Measurements from ENCODE around the gene LPAR1.

LPAR1 gene

DNA sequence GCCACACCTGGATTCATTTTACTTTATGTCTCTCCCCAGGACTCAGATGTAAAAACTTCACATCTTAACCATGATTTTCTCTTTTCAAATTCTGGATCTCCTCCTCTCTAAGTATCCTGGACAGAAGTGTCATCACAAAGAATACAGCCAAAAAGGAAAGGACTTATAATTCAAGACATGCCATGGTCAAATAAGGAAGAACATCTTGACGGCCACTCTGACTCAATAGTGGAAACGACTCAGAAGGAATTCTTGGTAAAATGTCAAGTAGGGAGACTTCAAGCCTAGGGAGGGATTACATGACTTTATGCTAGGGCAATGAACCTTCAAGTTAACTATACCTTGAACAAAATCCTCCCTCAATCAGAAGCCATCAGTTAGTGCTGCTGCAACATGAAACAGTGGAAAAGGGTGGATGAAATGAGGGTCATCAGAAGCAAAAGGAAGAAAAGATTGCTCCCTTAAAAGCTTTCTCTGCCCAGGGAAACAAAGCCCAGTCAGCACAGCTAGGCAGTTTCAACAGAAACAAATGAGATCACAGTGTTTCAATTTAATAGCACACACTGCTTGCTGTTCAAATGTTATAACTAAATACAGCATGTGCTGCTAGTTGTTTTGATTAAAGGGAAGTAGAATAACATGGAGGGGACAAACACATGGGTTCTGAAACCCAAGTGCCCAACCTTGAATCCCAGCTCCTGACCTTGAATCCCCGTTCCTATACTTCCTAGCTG lies 101.4 kb downstream of the LPAR1 start:
- no peak overlapping the region for H3K4me3 Mint-ChIP-seq
- ATAC-seq (replicated peaks; ENCODE audit: extremely low read depth, poor library complexity, severe bottlenecking) = no peak
- H3K27me3 Mint-ChIP-seq = no peaks in the 10 kb centered on the region
- H3K27ac Mint-ChIP-seq (ENCODE audit: low read depth) = no peak overlapping the region
- DNase-seq (ENCODE audit: low spot score in 2 of 2) = no peak
- H3K4me1 Mint-ChIP-seq = no peaks in the 10 kb centered on the region
- H3K36me3 Mint-ChIP-seq (ENCODE audit: insufficient read depth) = no peaks in the 10 kb centered on the region
- H3K9me3 Mint-ChIP-seq = peaks cover 12% of the 10 kb centered on the region

DNA sequence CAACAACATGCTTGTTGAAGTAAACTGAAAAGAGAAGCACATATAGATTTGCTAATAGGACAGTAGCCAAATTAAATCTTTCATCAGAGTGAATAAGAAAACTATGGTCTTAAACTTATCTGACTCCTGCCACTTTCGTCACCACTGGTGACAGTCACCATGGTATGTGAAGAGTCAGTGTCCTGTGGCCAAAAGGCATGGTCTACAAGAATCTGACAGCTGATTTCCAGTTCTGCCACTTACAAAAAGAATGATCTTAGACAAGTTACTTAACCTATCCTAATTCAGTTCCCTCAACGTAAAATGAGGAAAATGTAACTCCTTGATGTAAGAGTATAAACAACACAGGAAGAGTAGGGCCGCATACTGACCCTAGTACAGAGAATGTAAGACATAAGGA lies 102.0 kb downstream of the LPAR1 start:
- Mint-ChIP-seq H3K27ac (ENCODE audit: low read depth) (no peak overlapping the region), H3K9me3 (peaks cover 12% of the 10 kb centered on the region), H3K36me3 (ENCODE audit: insufficient read depth) (no peaks in the 10 kb centered on the region), H3K4me1 (no peaks in the 10 kb centered on the region), H3K27me3 (no peaks in the 10 kb centered on the region), H3K4me3 (no peak overlapping the region)
- no peak for ATAC-seq (replicated peaks; ENCODE audit: extremely low read depth, poor library complexity, severe bottlenecking)
- DNase-seq (ENCODE audit: low spot score in 2 of 2) = no peak

DNA sequence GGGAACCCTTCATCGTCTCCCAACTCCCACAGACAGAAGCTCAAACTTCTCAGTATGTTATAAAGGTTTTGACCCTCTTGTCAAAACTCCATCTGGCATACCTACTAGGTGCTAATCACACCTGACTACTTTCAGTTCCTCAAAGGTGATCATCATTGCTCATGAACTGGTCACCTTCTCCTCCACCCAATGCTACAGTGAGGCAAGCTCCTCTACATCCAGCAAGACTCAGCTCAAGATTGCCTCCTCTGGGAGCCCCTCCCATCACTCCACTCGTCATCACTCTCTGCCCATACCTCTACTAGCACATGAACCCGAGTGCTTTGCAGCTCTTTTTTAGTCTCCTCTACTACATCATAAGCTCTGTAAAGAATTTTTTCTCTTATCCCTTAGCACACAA lies 102.4 kb downstream of the LPAR1 start:
- H3K9me3 Mint-ChIP-seq = peaks cover 12% of the 10 kb centered on the region
- ATAC-seq (replicated peaks; ENCODE audit: extremely low read depth, poor library complexity, severe bottlenecking) = no peak
- H3K27me3 Mint-ChIP-seq = no peaks in the 10 kb centered on the region
- no peaks in the 10 kb centered on the region for H3K36me3 Mint-ChIP-seq (ENCODE audit: insufficient read depth)
- no peaks in the 10 kb centered on the region for H3K4me1 Mint-ChIP-seq
- no peak for DNase-seq (ENCODE audit: low spot score in 2 of 2)
- H3K27ac Mint-ChIP-seq (ENCODE audit: low read depth) = no peak overlapping the region
- H3K4me3 Mint-ChIP-seq = no peak overlapping the region

DNA sequence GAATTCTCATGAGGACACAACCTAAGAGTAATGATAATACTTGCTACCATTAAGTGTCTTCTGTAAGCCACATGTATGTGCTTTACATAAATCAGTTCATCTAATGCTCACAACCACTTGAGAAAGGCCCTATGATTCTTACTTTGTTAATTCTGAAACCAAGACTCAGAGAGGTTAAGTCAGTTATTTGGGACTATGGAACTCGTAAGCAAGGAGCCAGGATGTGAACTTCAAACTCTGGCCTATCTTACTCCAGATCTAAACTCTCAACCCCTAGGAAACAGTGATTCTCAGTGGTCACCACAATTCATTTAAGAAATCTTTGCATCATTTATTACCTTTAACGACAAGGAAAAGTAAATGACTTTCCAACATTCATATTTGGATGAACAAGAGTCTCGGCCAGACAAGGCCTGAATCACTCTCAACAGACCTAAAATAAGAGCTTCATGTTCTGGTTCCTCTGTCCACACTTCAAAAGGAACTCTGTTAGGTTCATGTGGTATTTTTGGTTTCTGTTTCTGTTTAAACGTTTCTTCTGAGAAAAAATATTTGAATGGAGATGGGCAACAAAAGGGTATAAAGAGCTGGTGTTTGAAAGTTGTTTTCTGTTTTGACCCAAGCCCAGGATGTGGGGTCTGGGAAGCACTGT lies 104.8 kb downstream of the LPAR1 start:
- Mint-ChIP-seq H3K4me1 (no peaks in the 10 kb centered on the region), H3K36me3 (ENCODE audit: insufficient read depth) (no peaks in the 10 kb centered on the region), H3K27ac (ENCODE audit: low read depth) (no peak overlapping the region), H3K27me3 (no peaks in the 10 kb centered on the region), H3K9me3 (peaks cover 6% of the 10 kb centered on the region), H3K4me3 (no peak overlapping the region)
- DNase-seq (ENCODE audit: low spot score in 2 of 2) (no peak), ATAC-seq (replicated peaks; ENCODE audit: extremely low read depth, poor library complexity, severe bottlenecking) (no peak)

DNA sequence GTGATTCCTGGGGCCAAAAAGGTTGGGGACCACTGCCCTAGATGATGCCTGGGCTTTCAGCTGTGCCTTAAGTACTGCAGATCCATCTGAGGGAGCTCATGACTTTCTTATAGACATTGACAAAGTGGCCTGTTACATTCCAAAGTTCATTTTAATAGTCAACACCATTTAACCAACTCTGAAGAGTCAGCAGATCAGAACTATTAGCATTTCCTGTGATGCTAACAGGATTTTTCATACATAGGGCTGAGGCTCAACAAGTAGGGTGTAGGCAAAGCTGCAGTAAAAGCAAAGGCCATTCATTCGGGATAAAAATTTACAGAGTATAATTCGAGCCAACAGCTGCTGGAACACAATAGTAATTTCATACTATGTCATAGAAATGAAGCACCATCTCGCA lies 105.4 kb downstream of the LPAR1 start:
- DNase-seq (ENCODE audit: low spot score in 2 of 2) = no peak
- no peaks in the 10 kb centered on the region for H3K27me3 Mint-ChIP-seq
- H3K36me3 Mint-ChIP-seq (ENCODE audit: insufficient read depth) = no peaks in the 10 kb centered on the region
- no peak for ATAC-seq (replicated peaks; ENCODE audit: extremely low read depth, poor library complexity, severe bottlenecking)
- no peaks in the 10 kb centered on the region for H3K4me1 Mint-ChIP-seq
- H3K27ac Mint-ChIP-seq (ENCODE audit: low read depth) = no peak overlapping the region
- no peak overlapping the region for H3K4me3 Mint-ChIP-seq
- H3K9me3 Mint-ChIP-seq = peaks cover 6% of the 10 kb centered on the region

DNA sequence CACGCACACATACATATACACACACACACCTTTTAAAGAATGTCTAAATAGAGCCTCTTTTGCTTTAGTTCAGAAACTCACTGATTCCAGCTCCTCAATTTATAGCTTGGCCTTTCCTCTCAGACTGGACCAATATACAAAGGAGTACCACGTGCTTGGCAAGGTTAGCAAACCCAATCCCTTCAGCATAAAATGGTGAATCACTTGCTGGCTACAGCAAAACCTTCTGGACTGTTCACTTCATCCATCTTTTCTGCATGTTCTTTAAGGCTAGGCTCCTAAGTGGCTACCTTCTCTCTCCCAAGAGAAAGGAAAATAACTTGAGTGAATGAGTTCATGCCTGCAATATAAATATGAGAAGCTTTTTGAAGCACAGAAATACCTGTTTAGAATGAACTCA lies 109.7 kb downstream of the LPAR1 start:
- DNase-seq (ENCODE audit: low spot score in 2 of 2) (no peak), ATAC-seq (replicated peaks; ENCODE audit: extremely low read depth, poor library complexity, severe bottlenecking) (no peak)
- H3K9me3 Mint-ChIP-seq = no peaks in the 10 kb centered on the region
- H3K27ac Mint-ChIP-seq (ENCODE audit: low read depth) = no peak overlapping the region
- H3K4me3 Mint-ChIP-seq = no peak overlapping the region
- H3K36me3 Mint-ChIP-seq (ENCODE audit: insufficient read depth) = no peaks in the 10 kb centered on the region
- no peaks in the 10 kb centered on the region for H3K27me3 Mint-ChIP-seq
- H3K4me1 Mint-ChIP-seq = no peaks in the 10 kb centered on the region

DNA sequence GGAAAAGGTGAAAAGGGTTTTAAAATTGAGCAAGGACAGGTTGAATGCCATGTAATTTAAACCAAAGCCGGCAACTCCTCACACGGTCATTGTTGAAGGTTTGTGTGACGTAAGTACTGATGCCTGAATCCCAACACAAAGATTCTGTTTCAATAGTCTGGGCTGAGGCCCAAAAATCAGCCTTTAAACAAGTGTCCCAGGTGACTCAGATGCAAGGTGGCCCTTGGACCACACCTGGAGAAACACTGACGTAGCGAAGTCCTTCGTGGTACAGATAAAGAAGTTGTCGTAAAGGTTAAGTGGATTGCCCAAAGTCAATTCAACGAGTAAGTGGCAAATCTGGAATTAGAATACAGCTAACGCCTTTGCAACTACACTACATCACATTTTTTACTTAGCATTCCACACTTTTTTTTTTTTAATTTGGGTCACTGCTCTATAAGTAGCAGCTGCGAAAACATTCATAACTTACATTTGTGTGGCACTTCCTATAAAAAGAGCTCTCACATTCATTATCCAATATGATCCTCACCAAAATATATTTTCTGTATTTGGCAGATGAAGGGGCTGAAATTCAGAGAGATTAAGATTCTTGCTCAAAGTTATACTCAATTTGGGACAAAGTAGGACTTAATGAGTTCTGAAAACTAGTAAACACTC lies 111.3 kb downstream of the LPAR1 start:
- no peak for ATAC-seq (replicated peaks; ENCODE audit: extremely low read depth, poor library complexity, severe bottlenecking)
- Mint-ChIP-seq H3K4me1 (no peaks in the 10 kb centered on the region), H3K4me3 (no peak overlapping the region), H3K27ac (ENCODE audit: low read depth) (no peak overlapping the region), H3K36me3 (ENCODE audit: insufficient read depth) (no peaks in the 10 kb centered on the region), H3K27me3 (no peaks in the 10 kb centered on the region), H3K9me3 (no peaks in the 10 kb centered on the region)
- no peak for DNase-seq (ENCODE audit: low spot score in 2 of 2)

DNA sequence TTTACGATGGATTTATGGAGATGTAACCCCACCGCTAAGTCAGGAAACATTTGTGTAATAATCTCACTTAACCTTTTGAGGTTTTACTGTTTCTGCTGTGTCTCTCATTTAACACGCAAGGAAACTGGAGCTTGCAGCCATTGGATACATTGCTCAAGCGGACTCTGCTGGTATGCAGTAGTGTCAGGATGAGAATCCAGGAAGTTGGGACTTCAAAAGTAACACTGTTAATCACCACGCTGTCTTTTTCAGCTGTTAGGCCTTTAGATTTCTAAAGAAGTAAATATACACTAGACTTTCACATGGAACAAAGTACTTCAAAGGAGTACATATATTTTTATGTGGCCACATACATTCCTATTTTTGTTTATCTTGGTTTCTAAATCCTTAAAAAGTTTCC lies 114.7 kb downstream of the LPAR1 start:
- H3K4me3 Mint-ChIP-seq = no peak overlapping the region

DNA sequence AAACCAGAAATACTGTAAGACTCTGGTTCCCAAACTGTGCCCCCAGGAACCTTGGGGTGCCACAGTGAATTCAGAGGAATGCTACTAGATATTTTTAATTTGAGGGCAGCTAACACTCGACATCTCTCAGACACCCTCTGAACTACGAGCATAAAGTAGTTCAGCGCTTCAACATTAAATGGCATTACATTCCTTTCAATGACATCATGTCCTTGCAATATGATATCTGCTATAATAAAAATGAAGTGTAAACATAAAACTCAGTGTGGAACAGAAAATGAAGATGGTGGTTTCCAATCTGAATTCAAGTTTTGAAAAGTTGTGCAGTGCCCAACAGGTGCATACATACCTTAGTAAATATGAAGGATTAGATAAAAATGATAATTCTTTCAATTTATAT lies 116.1 kb downstream of the LPAR1 start:
- no peak overlapping the region for H3K27ac Mint-ChIP-seq (ENCODE audit: low read depth)
- DNase-seq (ENCODE audit: low spot score in 2 of 2) (no peak), ATAC-seq (replicated peaks; ENCODE audit: extremely low read depth, poor library complexity, severe bottlenecking) (no peak)
- H3K27me3 Mint-ChIP-seq = no peaks in the 10 kb centered on the region
- H3K4me3 Mint-ChIP-seq = no peak overlapping the region
- no peaks in the 10 kb centered on the region for H3K4me1 Mint-ChIP-seq
- H3K36me3 Mint-ChIP-seq (ENCODE audit: insufficient read depth) = no peaks in the 10 kb centered on the region
- H3K9me3 Mint-ChIP-seq = peaks cover 7% of the 10 kb centered on the region

More for the DNA sequence above, 114.7 kb downstream of the LPAR1 start:
- DNase-seq (ENCODE audit: low spot score in 2 of 2) (no peak), ATAC-seq (replicated peaks; ENCODE audit: extremely low read depth, poor library complexity, severe bottlenecking) (no peak)
- Mint-ChIP-seq H3K36me3 (ENCODE audit: insufficient read depth) (no peaks in the 10 kb centered on the region), H3K27me3 (no peaks in the 10 kb centered on the region), H3K4me1 (no peaks in the 10 kb centered on the region), H3K9me3 (peaks cover 7% of the 10 kb centered on the region), H3K27ac (ENCODE audit: low read depth) (no peak overlapping the region)

DNA sequence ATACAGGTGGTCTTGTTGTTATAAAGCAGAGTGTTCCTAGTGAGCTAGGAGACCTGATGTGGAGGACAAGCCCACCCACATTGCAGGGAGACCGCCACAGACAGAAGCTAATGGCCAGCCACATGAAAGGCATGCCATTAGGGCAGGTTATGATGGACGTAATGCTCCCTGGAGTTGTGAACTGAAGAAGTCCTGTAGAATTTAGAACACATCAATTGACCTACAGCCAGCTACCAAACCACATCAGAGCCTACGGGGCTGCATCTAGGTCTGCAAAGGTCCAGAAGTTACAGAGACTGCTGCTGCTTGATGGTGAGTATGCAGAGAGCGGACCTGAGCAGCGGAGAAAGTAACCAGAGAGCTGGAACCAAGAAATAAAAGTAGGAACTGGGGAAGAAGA lies 116.6 kb downstream of the LPAR1 start:
- no peak overlapping the region for H3K27ac Mint-ChIP-seq (ENCODE audit: low read depth)
- ATAC-seq (replicated peaks; ENCODE audit: extremely low read depth, poor library complexity, severe bottlenecking) = no peak

DNA sequence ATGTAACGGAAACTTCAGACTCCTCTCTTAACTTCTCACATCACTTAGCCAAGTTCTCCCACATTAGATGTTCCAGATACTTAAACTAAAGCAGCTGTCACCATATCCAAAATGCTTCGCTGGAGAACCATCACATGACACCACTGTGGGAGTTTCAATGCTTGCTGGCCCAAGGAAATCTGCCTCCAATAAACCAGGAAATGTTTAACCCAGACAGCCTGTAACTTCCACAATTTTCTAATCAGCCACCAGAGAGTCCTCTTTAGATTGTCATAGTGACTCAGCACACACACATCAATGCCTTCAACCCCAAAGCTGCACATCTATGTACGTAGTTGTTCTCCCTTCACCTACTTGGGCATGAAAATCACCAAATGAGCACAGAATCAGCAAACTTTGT lies 118.7 kb downstream of the LPAR1 start:
- ATAC-seq (replicated peaks; ENCODE audit: extremely low read depth, poor library complexity, severe bottlenecking) (no peak), DNase-seq (ENCODE audit: low spot score in 2 of 2) (no peak)
- H3K27me3 Mint-ChIP-seq = no peaks in the 10 kb centered on the region
- H3K9me3 Mint-ChIP-seq = peaks cover 7% of the 10 kb centered on the region
- no peaks in the 10 kb centered on the region for H3K4me1 Mint-ChIP-seq
- no peak overlapping the region for H3K27ac Mint-ChIP-seq (ENCODE audit: low read depth)
- no peaks in the 10 kb centered on the region for H3K36me3 Mint-ChIP-seq (ENCODE audit: insufficient read depth)
- no peak overlapping the region for H3K4me3 Mint-ChIP-seq

More for the DNA sequence above, 116.6 kb downstream of the LPAR1 start:
- peaks cover 7% of the 10 kb centered on the region for H3K9me3 Mint-ChIP-seq
- no peaks in the 10 kb centered on the region for H3K27me3 Mint-ChIP-seq
- no peak for DNase-seq (ENCODE audit: low spot score in 2 of 2)
- H3K4me1 Mint-ChIP-seq = no peaks in the 10 kb centered on the region
- no peaks in the 10 kb centered on the region for H3K36me3 Mint-ChIP-seq (ENCODE audit: insufficient read depth)
- no peak overlapping the region for H3K4me3 Mint-ChIP-seq

DNA sequence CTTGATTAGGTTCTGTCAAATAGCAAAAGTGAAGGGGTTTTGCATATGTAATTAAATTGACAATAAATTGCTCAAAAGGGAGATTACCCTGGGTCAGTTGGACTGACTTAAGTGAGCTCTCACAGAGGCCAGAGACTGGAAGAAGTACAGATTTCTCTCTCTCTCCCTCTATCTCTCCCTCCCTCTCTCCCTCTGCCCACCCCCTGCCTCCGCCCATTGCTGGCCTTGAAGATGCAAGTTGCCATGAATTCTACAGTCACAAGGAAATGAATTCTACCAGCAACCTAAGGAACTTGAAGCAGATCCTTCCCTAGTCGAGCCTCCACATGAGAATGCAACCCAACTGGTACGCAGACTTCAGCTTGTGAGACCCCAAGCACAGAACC lies 119.2 kb downstream of the LPAR1 start:
- H3K4me1 Mint-ChIP-seq = no peaks in the 10 kb centered on the region
- H3K27ac Mint-ChIP-seq (ENCODE audit: low read depth) = no peak overlapping the region
- H3K36me3 Mint-ChIP-seq (ENCODE audit: insufficient read depth) = no peaks in the 10 kb centered on the region
- peaks cover 7% of the 10 kb centered on the region for H3K9me3 Mint-ChIP-seq
- no peaks in the 10 kb centered on the region for H3K27me3 Mint-ChIP-seq
- ATAC-seq (replicated peaks; ENCODE audit: extremely low read depth, poor library complexity, severe bottlenecking) (no peak), DNase-seq (ENCODE audit: low spot score in 2 of 2) (no peak)
- H3K4me3 Mint-ChIP-seq = no peak overlapping the region

All from central memory CD8-positive, alpha-beta T cell (primary cell).